PFSK-1 (cell line): Measurements from ENCODE around the gene SEC23A.

Source experiments
- FOXP2 ChIP-seq: optimal IDR thresholded peaks from 2 replicates; pipeline ENCODE3; 2011; ENCODE audit warnings: borderline replicate concordance, control low read depth, inconsistent platforms; ENCODE audit not compliant: insufficient read depth; ENCODE audit errors: extremely low read length, extremely low read depth
- POLR2AphosphoS5 ChIP-seq: IDR thresholded peaks from 2 replicates; pipeline ENCODE4 v1.6.1; 2012; ENCODE audit warnings: low read depth, mild to moderate bottlenecking, control low read depth, low read length, moderate library complexity
- REST ChIP-seq, 2 experiments: IDR thresholded peaks; 2 replicates each; pipeline versions ENCODE4 v1.6.1 to v1.8.0; 2011 to 2012; ENCODE audit warnings: low read depth in 2 of 2, low read length in 2 of 2, control low read depth in 1 of 2, inconsistent platforms in 1 of 2, mild to moderate bottlenecking in 1 of 2, moderate library complexity in 1 of 2; ENCODE audit not compliant: insufficient read depth in 1 of 2
- SIN3A ChIP-seq: IDR thresholded peaks from 2 replicates; pipeline ENCODE4 v1.6.1; 2012; ENCODE audit warnings: mild to moderate bottlenecking, low read length, moderate library complexity, borderline replicate concordance; ENCODE audit not compliant: insufficient read depth
- TAF1 ChIP-seq: IDR thresholded peaks from 2 replicates; pipeline ENCODE4 v1.6.1; 2012; ENCODE audit warnings: low read length, control low read depth, borderline replicate concordance; ENCODE audit not compliant: insufficient read depth

- TF ChIP-seq POLR2AphosphoS5 (no peak), TAF1 (no peak), REST (IDR thresholded peaks at IDR 0.05; ENCODE audit: insufficient read depth in 1 of 2, low read depth in 2 of 2, low read length in 2 of 2) (no peak), SIN3A (no peak), FOXP2 (no peak)
Measured at GRCh38 chr14:39029789-39030188, 73.2 kb downstream of the SEC23A start.
